DOHH2 (cell line): ENCODE data around the gene CFAP77.

Experiments used
- H3F3A ChIP-seq: fragments of 200-600 bp; sonication (generic), shearing (Covaris generic); 2 replicates; pipeline ENCODE4 v1.6.0; 2016; ENCODE audit warnings: antibody characterized with exemption, mild to moderate bottlenecking; ENCODE audit not compliant: control insufficient read depth, insufficient read depth
- H3K27ac ChIP-seq: fragments of 200-600 bp; sonication (generic); 2 replicates; pipeline ENCODE4 v1.5.1; 2014; ENCODE audit warnings: low read depth, mild to moderate bottlenecking, low read length, moderate library complexity
- H3K27me3 ChIP-seq: fragments of 200-600 bp; sonication (generic); 2 replicates; pipeline ENCODE4 v1.6.1; 2014; ENCODE audit warnings: mild to moderate bottlenecking, low read length, mixed read lengths; ENCODE audit not compliant: control insufficient read depth
- H3K36me3 ChIP-seq: fragments of 200-600 bp; sonication (generic); 2 replicates; pipeline ENCODE4 v1.6.1; 2014; ENCODE audit warnings: mild to moderate bottlenecking, low read length, moderate library complexity, mixed read lengths; ENCODE audit not compliant: control insufficient read depth
- H3K4me1 ChIP-seq: fragments of 200-600 bp; sonication (generic); 2 replicates; pipeline ENCODE4 v1.6.1; 2014; ENCODE audit warnings: mild to moderate bottlenecking, low read length, mixed read lengths; ENCODE audit not compliant: control insufficient read depth
- H3K4me2 ChIP-seq: fragments of 200-600 bp; sonication (generic); 2 replicates; pipeline ENCODE4 v1.6.0; 2014; ENCODE audit warnings: mild to moderate bottlenecking, low read length, moderate library complexity
- H3K4me3 ChIP-seq: fragments of 200-600 bp; sonication (generic); 2 replicates; pipeline ENCODE4 v1.5.1; 2014; ENCODE audit warnings: mild to moderate bottlenecking, low read length, mixed read lengths
- H3K79me2 ChIP-seq: fragments of 200-600 bp; sonication (generic); 2 replicates; pipeline ENCODE4 v1.6.1; 2014; ENCODE audit warnings: mild to moderate bottlenecking, low read length, mixed read lengths; ENCODE audit not compliant: control insufficient read depth
- H3K9me2 ChIP-seq: fragments of 200-600 bp; sonication (generic); replicated peaks from 2 replicates; pipeline ENCODE4 v1.6.1; 2014; ENCODE audit warnings: mild to moderate bottlenecking, low read length, mixed read lengths; ENCODE audit not compliant: control insufficient read depth
- H3K9me3 ChIP-seq: fragments of 200-600 bp; sonication (generic); 2 replicates; pipeline ENCODE4 v1.6.1; 2014; ENCODE audit warnings: antibody characterized with exemption, low read length, mixed read lengths; ENCODE audit not compliant: control insufficient read depth, insufficient read depth
- H4K20me1 ChIP-seq: fragments of 200-600 bp; sonication (generic); 2 replicates; pipeline ENCODE4 v1.6.0; 2014; ENCODE audit warnings: low read depth, mild to moderate bottlenecking, antibody characterized with exemption, low read length, moderate library complexity; ENCODE audit not compliant: control insufficient read depth, insufficient read depth
- CTCF ChIP-seq: fragments of 200-600 bp; sonication (generic); IDR thresholded peaks from one replicate; pipeline ENCODE4 v1.5.1; 2014; ENCODE audit warnings: antibody characterized with exemption, mild to moderate bottlenecking, low read depth, low read length; ENCODE audit not compliant: poor library complexity, severe bottlenecking
- EZH2phosphoT487 ChIP-seq: fragments of 200-600 bp; sonication (generic); IDR thresholded peaks from 2 replicates; pipeline ENCODE4 v1.6.1; 2017; ENCODE audit warnings: borderline replicate concordance, mild to moderate bottlenecking, antibody characterized with exemption, low read length, moderate library complexity, mixed read lengths

The CFAP77 gene

GRCh38 chr9:132556714-132557113, 146.7 kb downstream of the CFAP77 start:
- Histone ChIP-seq H3K27me3 (peaks cover 7% of the 10 kb centered on the region), H3F3A (no peaks in the 10 kb centered on the region), H3K4me2 (no peak overlapping the region), H3K9me3 (peaks cover 7% of the 10 kb centered on the region; the same call in 1 of the 2 replicates), H3K4me3 (no peak overlapping the region), H3K36me3 (no peaks in the 10 kb centered on the region), H3K79me2 (no peaks in the 10 kb centered on the region), H3K4me1 (peaks cover 14% of the 10 kb centered on the region), H3K27ac (no peak overlapping the region), H4K20me1 (no peaks in the 10 kb centered on the region), H3K9me2 (no peaks in the 10 kb centered on the region)
- TF ChIP-seq CTCF: no peak
- no peak for TF ChIP-seq EZH2phosphoT487

GRCh38 chr9:132557159-132557558, 147.1 kb downstream of the CFAP77 start:
- H3K4me2 ChIP-seq: no peak overlapping the region
- H3K9me2 ChIP-seq: no peaks in the 10 kb centered on the region
- no peaks in the 10 kb centered on the region for H3K36me3 ChIP-seq
- no peak overlapping the region for H3K27ac ChIP-seq
- H3K79me2 ChIP-seq: no peaks in the 10 kb centered on the region
- H3K27me3 ChIP-seq: peaks cover 11% of the 10 kb centered on the region
- H3F3A ChIP-seq: no peaks in the 10 kb centered on the region
- peaks cover 7% of the 10 kb centered on the region; the same call in 1 of the 2 replicates for H3K9me3 ChIP-seq
- no peak overlapping the region for H3K4me3 ChIP-seq
- peaks cover 9% of the 10 kb centered on the region for H3K4me1 ChIP-seq
- TF ChIP-seq EZH2phosphoT487: no peak
- no peak for TF ChIP-seq CTCF
- H4K20me1 ChIP-seq: no peaks in the 10 kb centered on the region

GRCh38 chr9:132559711-132560110, 149.7 kb downstream of the CFAP77 start:
- H3K27me3 ChIP-seq: peaks cover 12% of the 10 kb centered on the region
- no peak overlapping the region for H3K4me2 ChIP-seq
- H3K4me3 ChIP-seq: no peak overlapping the region
- TF ChIP-seq EZH2phosphoT487: no peak
- H3K9me3 ChIP-seq: peaks cover 7% of the 10 kb centered on the region; the same call in 1 of the 2 replicates
- no peaks in the 10 kb centered on the region for H4K20me1 ChIP-seq
- no peaks in the 10 kb centered on the region for H3K36me3 ChIP-seq
- H3K27ac ChIP-seq: no peak overlapping the region
- H3K9me2 ChIP-seq: no peaks in the 10 kb centered on the region
- no peaks in the 10 kb centered on the region for H3K79me2 ChIP-seq
- H3F3A ChIP-seq: no peaks in the 10 kb centered on the region
- H3K4me1 ChIP-seq: no peaks in the 10 kb centered on the region

GRCh38 chr9:132560616-132561202, 150.7 kb downstream of the CFAP77 start:
- Histone ChIP-seq H3K36me3 (no peaks in the 10 kb centered on the region), H3K9me3 (peaks cover 7% of the 10 kb centered on the region; the same call in 1 of the 2 replicates), H3K79me2 (no peaks in the 10 kb centered on the region), H3K9me2 (no peaks in the 10 kb centered on the region), H3K4me1 (no peaks in the 10 kb centered on the region), H3K4me2 (no peak overlapping the region), H3F3A (no peaks in the 10 kb centered on the region), H3K27ac (no peak overlapping the region), H4K20me1 (no peaks in the 10 kb centered on the region), H3K4me3 (no peak overlapping the region), H3K27me3 (peaks cover 12% of the 10 kb centered on the region)
- no peak for TF ChIP-seq EZH2phosphoT487
- TF ChIP-seq CTCF: no peak
